GM13976 (cell line): Measurements from ENCODE around the gene SH3PXD2A.
"Not testable (repeated sequence)": the region's sequence is repeated elsewhere in the genome, so short reads cannot be mapped to it uniquely, and the experiment has no call there.

Experiments used
- DNase-seq: peaks from one replicate; pipeline ENCODE4 v3.0.0; 2012; ENCODE audit warnings: low spot score
- in situ Hi-C: fragments of 300-500 bp; cut with MboI; formaldehyde crosslinking; loops from one replicate; pipeline ENCODE4 v1.12.0; 2022; ENCODE audit warnings: low sequenced_read_pairs, mixed read lengths, inconsistent platforms; ENCODE audit not compliant: unreplicated experiment
- TF ChIP-seq, protein P1 (sequence below): IDR thresholded peaks from 2 replicates; pipeline ENCODE4 v1.5.1; 2012; ENCODE audit warnings: borderline replicate concordance, mild to moderate bottlenecking; ENCODE audit not compliant: insufficient read depth; ENCODE audit errors: extremely low read depth, missing control alignments, control extremely low read depth

Gene SH3PXD2A

GRCh38 chr10:103732339-103733044, 122.9 kb downstream of the SH3PXD2A start:
- in situ Hi-C loops: no loop called here
- DNase-seq: no peak
- TF ChIP-seq, protein P1, sequence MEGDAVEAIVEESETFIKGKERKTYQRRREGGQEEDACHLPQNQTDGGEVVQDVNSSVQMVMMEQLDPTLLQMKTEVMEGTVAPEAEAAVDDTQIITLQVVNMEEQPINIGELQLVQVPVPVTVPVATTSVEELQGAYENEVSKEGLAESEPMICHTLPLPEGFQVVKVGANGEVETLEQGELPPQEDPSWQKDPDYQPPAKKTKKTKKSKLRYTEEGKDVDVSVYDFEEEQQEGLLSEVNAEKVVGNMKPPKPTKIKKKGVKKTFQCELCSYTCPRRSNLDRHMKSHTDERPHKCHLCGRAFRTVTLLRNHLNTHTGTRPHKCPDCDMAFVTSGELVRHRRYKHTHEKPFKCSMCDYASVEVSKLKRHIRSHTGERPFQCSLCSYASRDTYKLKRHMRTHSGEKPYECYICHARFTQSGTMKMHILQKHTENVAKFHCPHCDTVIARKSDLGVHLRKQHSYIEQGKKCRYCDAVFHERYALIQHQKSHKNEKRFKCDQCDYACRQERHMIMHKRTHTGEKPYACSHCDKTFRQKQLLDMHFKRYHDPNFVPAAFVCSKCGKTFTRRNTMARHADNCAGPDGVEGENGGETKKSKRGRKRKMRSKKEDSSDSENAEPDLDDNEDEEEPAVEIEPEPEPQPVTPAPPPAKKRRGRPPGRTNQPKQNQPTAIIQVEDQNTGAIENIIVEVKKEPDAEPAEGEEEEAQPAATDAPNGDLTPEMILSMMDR: no peak

DNA sequence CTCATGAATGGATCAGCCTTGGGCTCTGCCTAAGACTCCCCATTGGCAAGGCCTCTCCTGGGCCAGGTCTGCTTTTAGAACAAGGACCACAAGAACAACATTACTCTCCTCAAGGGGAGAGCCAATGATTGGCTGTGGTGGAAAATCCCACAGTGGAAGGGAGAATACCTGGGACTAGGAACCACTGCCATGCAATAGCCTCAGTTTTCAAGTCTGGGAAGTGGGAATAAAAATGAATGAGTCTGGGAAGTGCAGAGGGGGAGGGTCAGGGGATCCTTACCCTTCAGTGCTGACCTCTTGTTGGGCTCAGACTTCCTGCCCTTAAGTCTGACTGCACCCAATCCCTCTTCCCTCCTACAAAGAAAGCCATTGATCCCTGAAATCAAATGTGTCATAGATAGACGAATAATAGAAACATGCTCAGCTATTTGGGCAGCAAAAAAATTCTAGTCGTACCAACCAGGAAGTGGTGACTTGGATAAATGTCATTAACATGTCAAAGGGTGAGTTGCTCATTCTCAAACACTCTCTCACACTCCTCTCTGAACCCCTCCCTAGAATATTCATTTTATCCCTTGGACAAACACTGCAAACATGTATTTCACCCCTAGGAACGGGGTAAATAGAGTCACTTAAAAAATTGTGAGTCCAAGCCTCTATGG, 123.6 kb downstream of the SH3PXD2A start:
- no peak for DNase-seq
- in situ Hi-C loops: no loop called here
- TF ChIP-seq, protein P1: no peak

GRCh38 chr10:103731026-103731425, 124.3 kb downstream of the SH3PXD2A start:
- in situ Hi-C loops, DNase-seq: not testable (repeated sequence)

DNA sequence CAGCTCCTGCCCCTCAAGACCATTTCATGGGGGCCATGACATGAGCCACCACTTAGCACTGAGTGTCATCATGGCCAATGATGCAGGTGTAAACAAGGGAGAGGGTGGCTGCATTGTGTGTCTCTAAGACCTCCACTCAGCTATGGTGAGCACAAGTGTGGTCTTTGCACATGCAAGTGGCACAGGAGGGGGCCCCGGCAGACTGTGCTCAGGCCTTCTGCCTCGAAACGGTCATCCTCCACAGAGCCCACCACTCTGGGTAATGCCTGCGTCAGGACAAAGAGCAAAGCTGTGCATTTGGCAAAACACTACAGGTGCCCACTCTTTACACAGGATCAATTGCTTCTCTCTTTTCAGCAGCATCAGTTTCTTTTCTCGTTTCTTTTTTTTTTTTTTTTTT, 125.5 kb downstream of the SH3PXD2A start:
- no peak for DNase-seq
- TF ChIP-seq, protein P1: no peak
- in situ Hi-C loops: no loop called here

- TF ChIP-seq, protein P1: no peak
- no peak for DNase-seq
- in situ Hi-C loops: no loop called here
These were observed 127.2 kb downstream of the SH3PXD2A start for GRCh38 chr10:103727991-103728689.

DNA sequence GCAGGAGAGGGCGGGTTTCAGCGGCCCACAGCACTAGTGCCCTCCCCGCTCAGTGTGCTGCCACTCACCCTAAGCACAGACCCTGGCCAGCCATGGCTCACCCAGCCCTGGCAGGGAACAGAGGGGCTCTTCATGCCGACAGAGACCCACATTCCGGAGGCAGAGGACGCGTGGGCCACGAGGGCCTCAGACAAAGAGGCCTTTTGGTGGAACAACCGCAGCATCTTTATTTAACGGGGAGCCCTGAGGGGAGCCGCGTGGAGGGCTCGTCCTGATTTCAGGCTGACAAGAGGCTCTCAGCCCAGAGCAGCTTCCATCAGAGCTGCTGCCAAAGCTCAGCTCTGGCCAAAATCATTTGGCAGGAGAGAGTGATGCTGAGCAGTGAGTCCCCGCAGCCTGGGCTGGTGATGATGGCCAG, 127.8 kb downstream of the SH3PXD2A start:
- in situ Hi-C loops: no loop called here
- no peak for DNase-seq
- TF ChIP-seq, protein P1: no peak

GRCh38 chr10:103726637-103727036, 128.7 kb downstream of the SH3PXD2A start:
- no peak for DNase-seq
- in situ Hi-C loops: no loop called here
- TF ChIP-seq, protein P1: no peak
